ENCODE data around the gene PCGF3.

The PCGF3 gene

DNA sequence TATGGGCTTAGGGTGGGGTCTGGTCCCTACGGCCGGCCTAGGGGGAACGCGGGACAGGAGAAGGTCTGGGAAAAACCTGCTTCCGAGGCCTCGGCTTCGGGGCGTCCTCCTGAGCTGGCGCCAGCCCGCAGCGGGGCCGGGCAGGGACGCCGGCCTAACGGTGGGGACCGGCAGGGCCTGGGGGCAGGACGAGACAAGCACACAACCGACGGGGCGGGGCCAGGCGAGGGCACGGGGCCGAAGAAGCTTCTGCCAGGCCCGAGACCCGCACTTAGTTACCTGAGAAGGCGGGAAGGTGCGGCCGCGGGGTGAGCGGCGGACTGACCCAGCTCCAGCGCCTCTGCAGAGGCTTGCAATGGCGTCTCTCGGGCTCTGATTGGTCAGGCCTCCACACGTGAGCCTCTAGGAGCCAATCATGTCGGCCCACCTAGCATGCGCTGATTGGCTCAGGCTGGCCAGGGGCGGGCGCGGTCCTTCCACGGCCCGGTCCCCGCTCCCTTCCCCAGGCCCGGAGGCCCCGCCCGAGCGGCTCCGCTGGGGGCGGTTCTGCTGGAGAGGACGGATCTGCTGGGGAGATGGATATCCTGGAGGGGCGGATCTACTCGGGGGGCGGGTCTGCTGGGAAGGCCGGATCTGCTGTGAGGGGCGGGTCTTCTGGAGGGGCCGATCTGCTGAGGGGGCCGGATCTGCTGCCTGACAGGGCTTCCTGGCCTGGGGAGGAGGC is 76.0 kb downstream of the PCGF3 start:
- peak; percentile 97 to 98 for DNase-seq (ENCODE audit: low read depth in 2 of 2)

DNA sequence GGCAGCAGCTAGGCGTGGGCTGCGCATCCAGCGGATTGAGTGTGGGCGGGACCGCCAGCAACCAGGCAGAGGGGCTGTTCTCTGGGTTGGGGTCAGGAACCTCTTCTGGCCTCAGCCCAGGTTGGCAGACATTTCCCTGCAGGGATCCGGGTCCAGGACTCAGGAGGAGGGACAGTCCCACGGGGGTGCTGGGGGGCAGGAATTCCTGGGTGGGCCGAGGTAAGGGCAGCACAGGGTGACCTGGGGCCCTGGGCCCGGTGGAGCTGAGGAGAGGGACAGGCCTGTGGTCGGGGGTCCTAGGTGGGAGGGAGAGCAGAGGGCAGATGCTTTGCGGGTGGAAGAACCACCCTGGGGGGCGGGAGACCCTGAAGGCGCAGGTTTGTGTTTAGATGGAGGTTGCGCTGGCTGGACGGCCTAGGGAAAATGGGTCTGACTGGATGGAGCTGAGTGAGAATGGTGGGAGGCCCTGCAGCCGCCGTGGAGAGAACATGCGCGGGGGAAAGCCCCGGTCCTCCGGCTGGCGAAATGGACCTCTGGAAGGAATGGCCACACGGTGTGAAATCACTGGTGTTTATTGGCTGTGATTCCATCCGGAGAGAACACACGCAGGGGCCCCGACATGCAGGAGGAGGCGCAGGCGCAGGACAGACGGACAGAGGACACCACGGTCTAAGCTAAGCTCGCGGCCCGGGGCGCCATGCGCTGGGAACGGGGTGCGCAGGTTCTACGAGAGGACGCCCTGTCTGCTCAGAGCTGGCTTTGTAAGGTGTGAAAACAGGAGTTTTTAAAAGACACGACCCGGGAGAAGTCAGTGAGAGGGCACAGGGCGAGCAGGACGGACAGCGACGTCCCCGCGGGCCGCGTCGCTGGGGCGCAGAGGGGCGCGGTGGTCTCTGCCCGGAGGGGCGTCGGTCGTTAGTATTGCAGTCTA is 79.0 kb downstream of the PCGF3 start:
- DNase-seq (ENCODE audit: low read depth in 2 of 2), result no peak

DNA sequence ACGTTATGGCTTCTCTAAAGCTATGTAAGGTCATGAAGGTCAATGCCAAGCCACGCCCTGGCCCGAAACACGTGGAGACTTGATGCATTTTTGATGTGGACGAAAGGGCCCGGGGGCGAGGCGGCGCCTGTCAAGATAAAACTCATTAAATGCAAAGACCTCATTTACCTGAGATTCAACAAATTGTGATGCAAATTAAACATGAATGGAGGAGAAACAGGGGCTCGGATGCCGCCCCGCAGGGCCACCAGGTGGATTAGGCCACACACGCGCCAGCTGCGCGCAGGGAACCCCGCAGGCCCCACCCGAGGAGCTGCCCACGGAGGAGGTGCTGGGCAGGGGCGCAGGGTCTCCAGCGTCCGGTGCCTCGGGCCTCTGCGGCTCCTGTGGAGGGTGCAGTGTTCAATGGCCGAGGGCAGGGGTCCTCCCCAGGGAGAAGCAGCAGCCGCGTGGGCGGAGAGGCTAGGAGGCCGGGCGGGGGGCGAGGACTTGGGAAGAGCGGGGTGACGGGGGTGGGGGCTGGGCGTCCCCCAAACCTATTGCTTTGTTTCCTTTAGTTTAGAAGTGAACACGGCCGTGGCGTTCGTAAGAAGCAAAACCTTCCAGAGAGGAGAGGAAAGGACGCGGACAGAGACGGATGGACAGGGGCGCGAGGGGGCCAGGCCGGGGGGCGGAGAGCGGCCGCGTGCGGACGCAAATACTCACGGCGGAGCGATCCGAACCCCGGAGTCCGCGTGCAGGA is 79.9 kb downstream of the PCGF3 start:
- DNase-seq (ENCODE audit: low read depth in 2 of 2), result no peak

DNA sequence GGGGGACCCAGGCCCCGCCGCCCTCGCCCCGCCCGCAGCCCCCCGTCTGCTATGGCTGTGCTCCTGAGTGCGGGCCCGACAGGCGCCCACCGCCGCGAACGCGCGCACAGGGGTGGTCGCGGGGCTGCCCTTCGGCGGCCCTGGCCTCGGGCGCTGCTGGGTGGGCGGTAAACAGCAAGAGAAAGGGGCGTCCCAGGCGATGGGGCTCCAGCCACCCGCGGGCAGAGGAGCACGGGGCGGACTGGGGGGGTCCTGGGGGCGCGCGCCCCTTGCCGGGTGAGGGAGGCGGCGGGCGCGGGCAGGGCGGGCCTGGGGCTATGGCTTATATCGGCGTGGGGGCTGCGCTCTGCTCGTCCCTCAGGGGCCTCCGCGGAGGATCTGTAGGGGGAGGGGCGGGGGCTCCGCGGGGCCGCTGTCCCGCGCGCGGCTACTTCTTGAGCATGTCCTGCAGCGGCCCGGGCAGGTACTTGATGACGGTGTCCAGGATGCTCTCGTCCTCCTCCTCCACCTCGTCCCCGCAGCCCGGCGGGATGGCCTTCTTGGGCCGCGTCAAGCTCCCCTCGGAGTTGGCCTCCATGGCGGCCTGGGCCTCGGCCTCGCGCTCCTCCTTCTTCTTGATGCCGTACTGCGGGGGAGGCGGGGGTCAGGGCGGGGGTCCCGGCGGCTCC is 80.6 kb downstream of the PCGF3 start:
- DNase-seq (ENCODE audit: low read depth in 2 of 2), result no peak

DNA sequence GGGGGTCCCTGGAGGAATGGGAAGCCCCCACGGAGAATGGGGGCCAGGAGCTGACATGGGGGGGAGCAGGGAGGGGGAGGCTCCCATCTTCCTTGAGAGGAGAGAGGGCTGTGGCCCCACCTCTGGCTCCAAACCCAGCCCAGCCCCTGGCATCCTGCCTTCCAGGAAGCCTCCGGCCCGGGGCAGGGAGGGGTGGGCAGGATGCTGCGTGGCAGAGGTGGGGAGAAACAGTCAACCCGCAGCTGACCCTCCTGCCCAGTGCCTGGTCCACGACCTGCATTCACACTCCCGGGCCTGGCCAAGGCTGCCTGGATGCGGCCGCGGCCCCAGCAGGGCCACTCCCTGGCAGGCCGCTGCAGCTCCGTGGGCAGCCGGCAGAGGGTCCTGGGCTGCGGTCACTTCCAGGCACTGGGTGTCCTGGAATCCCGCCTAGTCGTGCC is 81.2 kb downstream of the PCGF3 start:
- DNase-seq (ENCODE audit: low read depth in 2 of 2), result no peak

DNA sequence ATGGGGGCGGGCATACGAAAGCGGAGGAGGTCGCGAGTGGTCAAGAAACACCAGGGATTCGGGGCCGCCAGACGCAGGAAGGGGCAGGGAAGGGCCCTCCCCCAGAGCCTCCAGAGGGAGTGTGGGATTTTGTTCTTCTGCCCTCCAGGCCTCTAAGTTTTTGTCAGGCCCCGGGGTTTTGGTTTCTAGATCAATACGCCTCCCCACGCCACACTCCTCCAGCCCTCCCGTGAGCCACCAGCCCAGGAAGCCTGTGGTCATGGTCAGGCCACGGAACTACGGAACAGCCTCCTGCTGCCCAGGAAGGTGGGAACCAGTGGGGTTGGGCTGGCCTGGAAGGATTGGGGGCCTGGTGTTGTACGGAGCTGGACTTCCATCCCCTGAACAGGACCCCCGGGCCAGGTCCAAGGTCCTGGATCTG is 81.9 kb downstream of the PCGF3 start:
- DNase-seq (ENCODE audit: low read depth in 2 of 2), result no peak

DNA sequence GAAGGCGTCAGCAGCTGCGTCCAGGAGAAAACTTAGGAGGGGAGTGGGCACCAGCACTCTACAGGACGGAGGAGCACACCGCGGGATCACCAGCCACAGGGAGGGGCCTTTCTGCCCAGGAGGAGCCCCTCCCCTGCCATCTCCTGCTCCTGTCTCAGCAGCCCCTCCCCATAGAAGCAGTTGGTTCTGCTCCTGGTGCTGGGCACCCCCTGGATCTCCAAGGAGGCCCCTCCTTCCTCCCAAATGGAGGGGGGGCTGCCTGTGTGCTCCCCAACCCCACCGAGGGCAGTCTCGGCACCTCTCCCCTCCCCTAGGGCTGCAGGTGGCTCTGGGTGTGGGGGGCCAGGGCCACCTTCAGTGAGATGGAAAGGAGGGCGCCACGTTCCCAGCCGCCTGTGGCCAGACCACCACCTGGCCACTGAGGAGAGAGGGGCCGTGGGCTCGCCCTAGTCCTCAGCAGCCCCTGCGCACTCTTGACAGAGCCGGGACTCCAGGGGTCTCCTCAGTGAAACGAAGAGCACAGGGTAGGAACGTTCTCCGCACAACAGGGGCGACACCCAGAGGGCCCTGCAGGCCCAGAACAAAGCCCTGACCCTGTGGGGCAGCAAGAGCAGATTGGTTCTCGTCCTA is 82.5 kb downstream of the PCGF3 start:
- DNase-seq (ENCODE audit: low read depth in 2 of 2), result no peak

DNA sequence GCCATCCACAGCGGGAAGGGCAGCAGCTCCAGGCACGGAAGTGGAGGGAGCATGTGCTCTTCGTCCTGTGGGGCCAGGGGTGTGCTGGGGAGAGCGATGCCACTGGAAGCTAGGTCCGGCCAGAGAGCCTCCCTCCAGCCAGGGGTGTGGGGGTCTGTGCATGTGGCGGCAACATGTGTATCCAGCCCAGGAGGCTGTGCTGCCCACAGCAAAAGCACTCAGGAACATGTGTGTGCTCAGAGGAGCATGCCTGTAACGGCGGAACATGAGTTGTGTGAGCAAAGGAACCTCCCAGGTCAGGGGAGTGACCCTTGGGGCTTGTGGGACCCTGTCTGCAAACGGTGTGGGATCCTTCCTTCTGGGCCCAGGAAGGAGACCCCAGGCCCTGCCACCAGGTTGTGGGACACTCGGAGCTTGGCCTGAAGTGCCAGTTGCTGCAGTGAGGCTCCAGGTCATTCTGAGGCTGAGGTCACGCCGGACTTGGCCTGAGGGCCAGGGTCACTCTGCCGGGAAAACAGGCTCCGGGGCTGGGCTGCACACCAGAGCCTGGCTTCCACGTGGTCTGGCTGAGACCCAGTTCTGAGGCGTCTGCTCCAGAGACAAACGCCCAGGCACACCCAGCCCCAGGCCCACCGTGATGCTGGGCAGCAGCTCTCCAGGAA is 83.1 kb downstream of the PCGF3 start:
- no peak for DNase-seq (ENCODE audit: low read depth in 2 of 2)

DNA sequence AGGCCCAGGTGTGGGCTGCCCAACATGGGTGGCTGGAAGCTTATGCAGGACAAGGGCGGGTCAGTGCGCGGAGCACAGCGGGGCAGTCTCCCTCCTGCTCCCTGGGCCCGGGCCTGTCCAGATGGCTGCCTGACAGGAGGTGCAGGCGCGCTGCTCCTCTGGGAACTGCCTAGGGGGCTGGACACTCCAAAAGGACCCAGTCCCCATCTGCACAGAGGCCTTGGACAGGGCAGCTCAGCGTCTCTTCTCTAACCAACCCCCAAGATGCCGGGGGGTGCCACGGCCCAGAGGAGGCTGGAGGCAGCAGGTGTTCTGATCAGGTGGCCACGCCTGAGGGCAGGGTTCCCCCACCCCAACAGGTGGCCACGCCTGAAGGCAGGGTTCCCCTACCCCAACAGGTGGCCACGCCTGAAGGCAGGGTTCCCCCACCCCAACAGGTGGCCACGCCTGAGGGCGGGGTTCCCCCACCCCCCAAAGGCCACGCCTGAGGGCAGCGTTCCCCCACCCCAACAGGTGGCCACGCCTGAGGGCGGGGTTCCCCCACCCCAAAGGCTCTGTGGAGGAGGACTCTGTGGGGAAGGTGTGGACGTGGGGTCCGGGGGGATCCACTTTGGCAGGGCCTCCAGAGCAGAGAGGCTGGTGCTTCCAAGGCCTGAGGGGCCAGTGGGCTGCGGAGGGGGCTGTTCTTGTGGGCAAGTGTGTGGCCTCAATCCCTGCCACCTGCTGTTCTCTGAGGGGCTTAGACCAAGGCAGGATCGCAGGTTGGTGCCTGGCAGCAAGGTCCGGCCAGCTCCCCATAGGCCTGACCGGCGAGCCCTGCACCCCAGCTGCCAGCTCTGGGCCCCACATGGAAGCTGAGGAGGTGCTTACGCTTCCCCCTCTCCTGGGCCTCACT is 84.2 kb downstream of the PCGF3 start:
- DNase-seq (ENCODE audit: low read depth in 2 of 2), result no peak

DNA sequence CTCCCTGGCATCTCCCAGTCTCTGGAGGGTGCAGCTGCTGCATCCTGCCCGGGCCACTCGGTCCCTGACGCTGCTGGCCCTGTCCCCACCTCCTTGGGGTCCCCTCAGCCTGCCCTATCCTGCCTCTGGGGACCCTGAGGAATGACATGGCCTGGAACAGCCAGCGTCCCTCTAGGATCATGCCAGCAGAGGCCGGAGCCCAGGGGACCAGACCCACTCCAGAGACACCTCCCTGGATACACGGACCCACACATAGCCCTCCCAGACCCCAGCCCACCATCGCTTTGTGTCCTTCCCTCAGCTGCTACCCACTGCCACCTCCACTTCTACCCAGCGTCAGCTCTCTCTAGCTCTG is 84.8 kb downstream of the PCGF3 start:
- DNase-seq (ENCODE audit: low read depth in 2 of 2), result no peak

DNA sequence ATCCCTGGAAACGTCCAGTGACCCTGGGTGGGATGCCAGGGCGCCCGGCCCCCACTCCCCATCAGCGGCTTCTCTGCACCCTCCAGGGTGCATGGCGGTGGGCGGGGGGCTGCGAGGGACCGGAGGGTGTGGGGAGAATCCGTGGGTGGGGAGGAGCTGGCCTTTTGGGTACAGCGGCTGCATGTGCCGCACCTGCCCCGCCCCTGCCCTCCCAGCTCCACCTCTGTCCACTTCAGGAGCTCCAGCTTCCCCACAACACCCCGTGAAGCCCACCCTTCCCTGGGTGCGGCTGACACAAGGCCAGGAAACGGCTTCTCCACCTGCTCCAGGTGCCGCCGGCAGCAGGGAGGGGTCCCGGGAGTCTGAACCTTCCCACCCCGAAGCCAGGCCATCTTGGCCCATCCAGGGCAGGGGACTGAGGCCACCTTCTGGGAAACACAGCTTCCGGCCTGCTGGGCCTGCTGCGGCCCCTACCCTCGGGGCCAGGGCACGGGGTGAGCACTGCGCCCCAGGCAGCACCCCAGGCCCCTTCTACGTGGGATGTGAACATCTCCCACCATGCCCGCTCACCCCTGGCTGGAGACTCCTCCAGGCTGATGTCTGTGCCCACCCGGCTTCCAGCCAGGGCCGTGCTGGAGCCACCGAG is 85.7 kb downstream of the PCGF3 start:
- no peak for DNase-seq (ENCODE audit: low read depth in 2 of 2)

DNA sequence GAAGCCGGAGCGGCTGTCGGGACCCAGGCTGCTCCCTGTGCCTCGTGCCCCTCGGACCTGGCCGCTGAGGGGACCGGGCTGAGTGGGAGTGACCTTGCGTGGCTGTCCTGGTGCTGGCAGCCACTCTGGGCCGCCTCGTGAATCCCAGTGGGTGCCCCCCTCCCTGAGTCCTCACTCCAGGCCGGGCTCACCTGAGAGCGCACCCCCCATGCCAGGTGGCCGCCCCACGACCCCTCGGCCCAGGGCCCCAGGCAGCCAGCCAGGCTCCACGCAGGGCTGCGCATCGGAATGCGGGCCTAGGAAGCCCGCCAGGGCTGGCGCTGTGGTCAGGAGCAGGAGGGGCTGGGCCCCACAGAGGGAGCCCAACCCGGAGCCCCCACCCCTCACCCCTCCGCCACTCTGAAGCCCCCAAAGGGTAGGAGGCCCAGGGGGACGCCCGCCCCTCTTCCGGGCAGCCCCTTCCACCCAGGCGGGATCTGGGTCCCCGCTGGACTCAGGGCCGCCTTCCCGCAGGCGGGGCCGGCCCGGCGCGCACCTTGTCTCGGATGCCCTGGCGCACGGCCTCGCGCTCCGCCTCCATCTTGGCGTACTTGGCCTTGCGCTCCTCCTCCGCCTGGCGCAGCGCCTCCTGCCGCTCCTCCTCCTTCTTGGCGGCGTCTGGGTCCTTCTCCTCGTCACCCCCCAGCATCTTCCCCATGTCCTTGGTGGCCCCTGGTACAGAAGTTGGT is 86.4 kb downstream of the PCGF3 start:
- DNase-seq (ENCODE audit: low read depth in 2 of 2), result peak; percentile 15 to 33

DNA sequence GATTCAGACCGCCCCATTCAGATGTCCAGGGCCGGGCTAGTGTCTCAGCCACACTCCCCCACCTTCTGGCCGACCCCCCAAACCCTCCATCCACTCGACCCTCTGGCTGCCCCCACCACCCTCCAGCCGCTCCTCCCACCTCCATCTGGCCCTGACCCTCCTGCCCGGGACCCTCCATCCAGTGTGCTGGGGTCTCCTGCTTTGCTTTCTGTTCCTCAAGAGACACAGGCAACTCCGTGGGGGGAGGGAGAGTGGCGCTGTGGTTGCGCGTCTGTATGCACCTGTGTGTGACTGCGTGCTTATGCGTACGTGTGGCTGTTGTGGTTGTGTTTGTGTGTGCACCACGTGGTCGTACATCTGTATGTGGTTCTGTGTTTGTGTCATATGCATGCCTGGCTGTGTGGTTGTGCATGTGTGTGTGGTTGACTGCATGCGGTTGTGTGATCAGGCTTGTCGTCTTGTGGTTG is 87.0 kb downstream of the PCGF3 start:
- DNase-seq (ENCODE audit: low read depth in 2 of 2), result no peak

DNA sequence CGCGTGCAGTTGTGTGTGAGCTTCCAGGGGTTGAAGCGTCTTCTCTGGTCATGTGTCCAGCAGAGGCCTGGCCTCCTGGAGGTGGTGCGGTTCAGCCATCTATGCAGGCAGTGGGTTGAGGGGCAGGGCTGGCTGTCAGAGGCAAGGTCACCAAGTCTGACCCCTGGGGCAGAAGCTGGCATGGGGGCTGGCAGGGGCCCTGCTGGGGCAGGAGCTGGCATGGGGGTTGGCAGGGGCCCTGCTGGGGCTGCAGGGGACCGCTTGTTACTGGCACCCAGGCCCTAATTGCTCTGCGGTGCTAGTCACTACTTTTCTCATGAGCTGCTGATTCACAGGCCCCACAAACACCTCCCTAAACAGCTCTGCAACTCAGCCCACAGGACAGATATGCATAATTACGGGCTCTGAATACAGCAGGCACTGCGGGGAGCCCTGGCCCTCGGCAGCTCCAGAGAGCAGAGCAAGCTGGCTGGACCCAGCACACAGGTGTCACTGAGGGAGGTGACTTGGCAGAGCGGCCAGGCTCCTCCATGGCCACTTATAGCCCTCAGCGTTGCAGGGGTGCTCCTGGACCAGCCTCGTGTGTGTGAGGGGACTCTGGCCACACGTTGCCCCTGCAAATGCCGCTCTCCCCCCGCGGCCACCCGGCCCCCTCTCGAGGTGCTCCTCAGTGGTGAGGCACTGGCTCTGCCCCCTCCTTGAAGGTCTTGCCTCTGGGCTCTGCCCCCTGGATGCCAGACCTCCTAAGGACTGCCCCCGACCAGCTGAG is 87.6 kb downstream of the PCGF3 start:
- no peak for DNase-seq (ENCODE audit: low read depth in 2 of 2)

DNA sequence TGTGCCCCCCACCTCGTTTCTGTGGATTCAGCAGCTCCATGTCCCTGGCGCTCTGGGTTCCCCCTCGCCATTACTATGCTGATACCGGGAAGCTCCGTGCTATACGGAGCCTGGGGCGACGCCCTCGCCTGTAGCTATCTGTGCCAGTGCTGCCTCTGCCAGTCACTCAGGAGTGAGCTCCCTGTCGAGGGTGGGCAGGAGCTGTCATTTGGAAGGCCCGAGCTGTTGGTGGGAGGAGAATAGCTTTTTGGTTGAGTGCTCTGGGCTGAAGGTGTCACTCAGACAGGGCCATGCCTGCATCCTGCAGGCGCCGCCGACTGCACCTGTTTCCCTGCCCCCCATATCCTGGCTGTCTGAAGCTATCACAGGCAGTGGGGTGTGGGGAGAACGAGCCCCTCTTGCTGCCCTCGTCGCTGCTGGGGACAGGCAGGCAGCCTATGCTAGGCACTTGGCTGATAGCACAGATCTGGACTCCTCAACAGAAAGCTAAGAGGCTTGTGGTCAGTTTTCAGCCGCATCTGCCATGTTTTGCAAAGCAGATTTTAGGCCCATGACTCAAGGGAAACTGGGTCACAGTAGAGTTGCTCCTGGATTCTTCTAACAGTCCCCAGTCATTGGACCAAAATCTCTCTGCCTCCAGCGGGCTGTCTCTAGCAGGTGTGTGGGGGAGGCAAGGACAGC is 88.4 kb downstream of the PCGF3 start:
- no peak for DNase-seq (ENCODE audit: low read depth in 2 of 2)

DNA sequence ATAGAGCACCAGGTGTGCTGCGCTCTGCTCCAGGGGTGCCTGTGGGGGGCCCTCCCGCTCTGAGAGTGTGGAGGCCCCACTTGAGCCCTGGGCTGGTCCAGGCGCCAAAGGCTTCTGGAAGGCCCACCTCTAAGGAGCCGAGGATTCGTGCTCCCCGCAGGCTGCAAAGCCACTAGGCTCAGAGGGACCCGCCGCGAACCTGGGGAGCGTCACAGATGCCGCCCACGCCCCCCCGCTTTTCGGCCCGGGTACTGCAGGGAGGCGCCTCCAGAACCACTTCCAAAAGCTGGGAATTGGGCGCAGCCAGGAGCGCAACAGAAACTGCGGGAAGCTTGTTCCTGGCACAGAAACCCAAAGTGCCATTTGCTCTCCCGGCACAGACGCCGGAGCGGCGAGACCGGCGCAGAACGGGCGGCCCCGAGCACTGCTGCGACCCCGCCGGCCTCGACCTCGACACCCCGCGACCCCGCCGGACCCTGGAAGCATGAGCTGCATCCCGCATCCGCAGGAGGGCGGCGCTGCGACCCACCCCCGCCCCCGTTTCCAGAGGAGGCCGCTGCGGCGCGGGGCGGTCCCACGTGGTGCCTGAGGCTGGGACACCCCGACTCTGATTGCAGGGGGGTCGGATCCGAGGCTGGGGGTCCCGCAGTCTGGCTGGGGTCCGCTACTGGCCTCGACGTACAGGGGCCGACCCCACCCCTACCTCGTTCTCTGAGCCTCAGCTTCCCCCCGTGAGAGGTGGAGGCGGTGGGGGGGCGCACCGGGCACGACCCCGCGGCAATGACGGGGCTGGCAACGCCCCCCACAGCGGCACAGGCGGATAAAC is 89.5 kb downstream of the PCGF3 start:
- DNase-seq (ENCODE audit: low read depth in 2 of 2), result no peak

Data from stimulated activated CD4-positive, alpha-beta T cell treated with anti-CD3 and anti-CD28 coated beads, Interleukin-1b, Interleukin-23, amount 100 ng/mL, for 4 hours (primary cell).